SK-N-SH (cell line): ENCODE results near the gene CDKN1B. TPM values are rescaled to one million over a fixed set of nuclear protein-coding genes. Genes with fewer than 3 reads are reported as not detected.

Experiments
- CTCF ChIA-PET: fragments of 300-600, 350-600 bp; formaldehyde crosslinking; extraction: SDS; loops from one replicate; lab custom pipeline; 2021; lab: Yijun Ruan, JAX
- POLR2A ChIA-PET: fragments of 350-600 bp; sonication (Branson Sonifier 250); formaldehyde crosslinking; extraction: SDS; loops from one replicate; lab custom pipeline; 2020; ENCODE audit warnings: antibody characterized with exemption, inconsistent platforms; lab: Yijun Ruan, JAX
- DNase-seq: peaks from one replicate; pipeline ENCODE4 v3.0.0; 2012
- H2AFZ ChIP-seq: fragments of 200-600 bp; sonication (generic); 2 replicates; pipeline ENCODE4 v1.8.1; 2016; ENCODE audit warnings: antibody characterized with exemption, mild to moderate bottlenecking, low read depth
- H3F3A ChIP-seq: fragments of 200-600 bp; sonication (generic); replicated peaks from 2 replicates; pipeline ENCODE3; 2016; ENCODE audit warnings: antibody characterized with exemption, mild to moderate bottlenecking; ENCODE audit not compliant: insufficient read depth
- H3K27ac ChIP-seq, 2 experiments: fragments of 200-500 bp in 1 of 2; fragments of 200-600 bp in 1 of 2; sonication (Bioruptor generic) in 1 of 2; sonication (generic), shearing (Covaris generic) in 1 of 2; 2 replicates each; pipeline versions ENCODE4 v1.5.1 to v1.6.1; 2014 to 2016; ENCODE audit warnings: low read depth in 2 of 2, inconsistent platforms in 1 of 2, low read length in 1 of 2, mild to moderate bottlenecking in 1 of 2, mixed read lengths in 1 of 2
- H3K27me3 ChIP-seq: fragments of 200-600 bp; sonication (generic), shearing (Covaris generic); 2 replicates; pipeline ENCODE4 v1.6.1; 2016; ENCODE audit warnings: mixed run types; ENCODE audit not compliant: insufficient read depth
- H3K36me3 ChIP-seq, 2 experiments: fragments of 200-500 bp in 1 of 2; fragments of 200-600 bp in 1 of 2; sonication (Bioruptor generic) in 1 of 2; sonication (generic) in 1 of 2; replicated peaks in 1 of 2; 2 replicates each; pipeline versions ENCODE3 to v1.5.1; 2014 to 2016; ENCODE audit warnings: low read length in 1 of 2, mild to moderate bottlenecking in 1 of 2; ENCODE audit not compliant: insufficient read depth in 2 of 2, control insufficient read depth in 1 of 2
- H3K4me1 ChIP-seq, 2 experiments: fragments of 200-500 bp in 1 of 2; fragments of 200-600 bp in 1 of 2; sonication (Bioruptor generic) in 1 of 2; sonication (generic), shearing (Covaris generic) in 1 of 2; 2 replicates each; pipeline versions ENCODE4 v1.5.1 to v1.6.1; 2014 to 2016; ENCODE audit warnings: low read depth in 1 of 2, low read length in 1 of 2, mixed run types in 1 of 2; ENCODE audit not compliant: insufficient read depth in 2 of 2, control insufficient read depth in 1 of 2
- H3K4me2 ChIP-seq: fragments of 200-600 bp; sonication (generic), shearing (Covaris generic); 2 replicates; pipeline ENCODE4 v1.6.1; 2017; ENCODE audit warnings: mixed run types
- H3K4me3 ChIP-seq, 2 experiments: fragments of 200-500 bp in 1 of 2; fragments of 200-600 bp in 1 of 2; sonication (Bioruptor generic) in 1 of 2; sonication (generic), shearing (Covaris generic) in 1 of 2; 2 replicates each; pipeline versions ENCODE4 v1.5.1 to v1.8.1; 2014 to 2016; ENCODE audit warnings: low read depth in 2 of 2, inconsistent platforms in 1 of 2, low read length in 1 of 2, mild to moderate bottlenecking in 1 of 2, mixed read lengths in 1 of 2, moderate library complexity in 1 of 2
- H3K79me2 ChIP-seq: fragments of 200-600 bp; sonication (generic); 2 replicates; pipeline ENCODE4 v1.8.1; 2017; ENCODE audit warnings: mild to moderate bottlenecking; ENCODE audit not compliant: insufficient read depth
- H3K9ac ChIP-seq: fragments of 200-600 bp; sonication (generic); 2 replicates; pipeline ENCODE4 v1.6.1; 2017; ENCODE audit warnings: mixed run types
- H3K9me2 ChIP-seq: fragments of 200-600 bp; sonication (generic); 2 replicates; pipeline ENCODE4 v1.6.1; 2017; ENCODE audit warnings: mixed run types
- H3K9me3 ChIP-seq: fragments of 200-600 bp; sonication (generic); 2 replicates; pipeline ENCODE4 v1.6.1; 2017; ENCODE audit warnings: mixed run types, mild to moderate bottlenecking, moderate library complexity
- H4K20me1 ChIP-seq: fragments of 200-600 bp; sonication (generic); 2 replicates; pipeline ENCODE4 v1.6.1; 2017; ENCODE audit warnings: mild to moderate bottlenecking, mixed run types; ENCODE audit not compliant: insufficient read depth
- CHD2 ChIP-seq: fragments of 150-350 bp; IDR thresholded peaks from 2 replicates; pipeline ENCODE4 v1.6.1; 2018; ENCODE audit warnings: low read length; ENCODE audit not compliant: partially characterized antibody
- ELF1 ChIP-seq: IDR thresholded peaks from 2 replicates; pipeline ENCODE4 v1.4.0; 2012
- EZH2phosphoT487 ChIP-seq: fragments of 200-600 bp; sonication (generic); IDR thresholded peaks from 2 replicates; pipeline ENCODE4 v1.6.1; 2017; ENCODE audit warnings: low read depth, mixed run types, mild to moderate bottlenecking, antibody characterized with exemption, moderate library complexity, borderline replicate concordance
- FOXJ3 ChIP-seq: sonication (generic); formaldehyde crosslinking; IDR thresholded peaks from 2 replicates; pipeline ENCODE4 v1.5.1; 2020; ENCODE audit warnings: mild to moderate bottlenecking, missing genetic modification reagents
- FOXM1 ChIP-seq: IDR thresholded peaks from 2 replicates; pipeline ENCODE4 v1.4.0; 2012; ENCODE audit warnings: low read depth, mild to moderate bottlenecking
- GABPA ChIP-seq: IDR thresholded peaks from 2 replicates; pipeline ENCODE4 v1.4.0; 2012; ENCODE audit warnings: low read depth, mild to moderate bottlenecking
- GATA2 ChIP-seq: sonication (generic); formaldehyde crosslinking; IDR thresholded peaks from 2 replicates; pipeline ENCODE4 v1.5.0; 2020; ENCODE audit warnings: mild to moderate bottlenecking, missing genetic modification reagents
- MAX ChIP-seq: IDR thresholded peaks from 2 replicates; pipeline ENCODE4 v1.4.0; 2012; ENCODE audit warnings: low read depth
- NRF1 ChIP-seq: IDR thresholded peaks from 2 replicates; pipeline ENCODE4 v1.6.1; 2012; ENCODE audit warnings: low read depth, mild to moderate bottlenecking, low read length
- PBX3 ChIP-seq: IDR thresholded peaks from 2 replicates; pipeline ENCODE4; 2012
- RAD21 ChIP-seq: IDR thresholded peaks from 2 replicates; pipeline ENCODE4 v1.6.1; 2012; ENCODE audit warnings: mild to moderate bottlenecking, low read length
- RCOR1 ChIP-seq: fragments of 150-350 bp; IDR thresholded peaks from 2 replicates; pipeline ENCODE4 v1.6.1; 2017; ENCODE audit warnings: antibody characterized with exemption, low read length
- RXRA ChIP-seq: IDR thresholded peaks from 2 replicates; pipeline ENCODE4 v1.4.0; 2012; ENCODE audit warnings: low read depth, mild to moderate bottlenecking, borderline replicate concordance
- SMC3 ChIP-seq: IDR thresholded peaks from 2 replicates; pipeline ENCODE4 v1.6.1; 2012; ENCODE audit warnings: low read depth, low read length, improper control_type of control experiment
- TEAD4 ChIP-seq: IDR thresholded peaks from 2 replicates; pipeline ENCODE4 v1.4.0; 2012; ENCODE audit warnings: mild to moderate bottlenecking, borderline replicate concordance; ENCODE audit not compliant: insufficient read depth
- USF1 ChIP-seq: IDR thresholded peaks from 2 replicates; pipeline ENCODE4 v1.4.0; 2012; ENCODE audit warnings: low read depth, borderline replicate concordance
- YY1 ChIP-seq: IDR thresholded peaks from 2 replicates; pipeline ENCODE4 v1.4.0; 2012; ENCODE audit warnings: low read depth, mild to moderate bottlenecking
- WGBS: methylation state at CpG from one replicate; pipeline ENCODE4 v1.1.6; 2017; ENCODE audit warnings: low lambda C conversion rate; 5-methylcytosine and 5-hydroxymethylcytosine counted together
- polyA plus RNA-seq, 3 experiments: library from polyadenylated mRNA; depleted of rRNA; stranded (reverse); fragments of >200 nt; gene quantifications; 2 replicates each; pipeline ENCODE4 v1.2.3, GENCODE V29; 2012
- TF ChIP-seq, protein P1 (sequence below): fragments of 150-350 bp; IDR thresholded peaks from 2 replicates; pipeline ENCODE4 v1.6.1; 2017; ENCODE audit warnings: antibody characterized with exemption, low read length, low read depth, borderline replicate concordance
- TF ChIP-seq, protein P2 (sequence below): IDR thresholded peaks from 2 replicates; pipeline ENCODE4 v1.6.1; 2012; ENCODE audit warnings: mild to moderate bottlenecking, low read depth, low read length, moderate library complexity

CDKN1B gene
- polyA plus RNA-seq, 1 of the 3 experiments (the other 2 are of a cell fraction): 9.2 TPM

DNA sequence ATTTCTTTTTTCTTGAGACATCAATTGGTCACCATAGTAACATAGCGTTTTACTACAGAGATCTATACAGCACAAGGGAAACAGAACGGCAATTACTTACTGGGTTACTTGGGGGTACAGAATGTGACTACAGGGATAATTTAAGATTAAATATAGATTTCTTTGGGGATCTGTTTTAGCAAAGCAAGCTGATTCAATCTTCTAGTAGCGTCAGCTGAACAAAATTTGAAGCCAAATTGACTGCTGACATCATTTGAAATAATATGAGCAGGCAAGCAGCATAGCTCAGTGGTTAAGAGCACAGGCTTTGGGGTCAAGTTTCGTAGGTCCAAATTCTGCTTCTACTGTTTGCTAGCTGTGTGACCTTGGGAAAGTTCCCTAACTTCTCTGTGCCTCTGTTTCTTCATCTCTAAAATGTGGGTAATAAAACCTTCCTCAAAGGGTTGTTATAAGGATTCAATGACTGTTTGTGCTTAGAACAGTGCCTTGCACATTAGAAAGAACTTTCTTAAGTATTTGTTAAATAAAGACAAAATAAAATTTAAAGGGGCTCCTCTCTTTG lies 34.0 kb upstream of the CDKN1B start:
- peaks cover 0 to 14% of the 10 kb centered on the region in 2 experiments; a peak in 2 of 4 replicates for H3K4me1 ChIP-seq
- H3K36me3 ChIP-seq: no peaks in the 10 kb centered on the region
- no peaks in the 10 kb centered on the region for H3F3A ChIP-seq
- no peak overlapping the region for H3K9ac ChIP-seq
- no peaks in the 10 kb centered on the region for H3K27me3 ChIP-seq
- ChIA-PET CTCF (interaction anchor here (1.2 to 1.5 kb wide), 3 partner anchors 12 to 53 kb away, joined by 3 to 6 read pairs (median 3); no protein-coding TSS in a partner anchor), POLR2A (interaction anchor here (0.6 kb wide), 1 partner anchor 41 kb away, joined by 3 read pairs; no protein-coding TSS in a partner anchor)
- H2AFZ ChIP-seq: no peak overlapping the region
- peak overlapping the region in 1 of 2 experiments; percentile 89; a peak in 2 of 4 replicates for H3K27ac ChIP-seq
- TF ChIP-seq GABPA: no peak
- no peak for TF ChIP-seq FOXJ3 (CRISPR knock-in tag)
- no peak for TF ChIP-seq GATA2 (CRISPR knock-in tag)
- no peak for TF ChIP-seq NRF1
- no peak for TF ChIP-seq SMC3
- TF ChIP-seq, protein P1, sequence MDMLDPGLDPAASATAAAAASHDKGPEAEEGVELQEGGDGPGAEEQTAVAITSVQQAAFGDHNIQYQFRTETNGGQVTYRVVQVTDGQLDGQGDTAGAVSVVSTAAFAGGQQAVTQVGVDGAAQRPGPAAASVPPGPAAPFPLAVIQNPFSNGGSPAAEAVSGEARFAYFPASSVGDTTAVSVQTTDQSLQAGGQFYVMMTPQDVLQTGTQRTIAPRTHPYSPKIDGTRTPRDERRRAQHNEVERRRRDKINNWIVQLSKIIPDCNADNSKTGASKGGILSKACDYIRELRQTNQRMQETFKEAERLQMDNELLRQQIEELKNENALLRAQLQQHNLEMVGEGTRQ: no peak
- TF ChIP-seq EZH2phosphoT487: no peak
- no peak for TF ChIP-seq RXRA
- TF ChIP-seq USF1: no peak
- TF ChIP-seq RAD21: no peak
- TF ChIP-seq ELF1: no peak
- no peak for TF ChIP-seq CHD2
- TF ChIP-seq, protein P2, sequence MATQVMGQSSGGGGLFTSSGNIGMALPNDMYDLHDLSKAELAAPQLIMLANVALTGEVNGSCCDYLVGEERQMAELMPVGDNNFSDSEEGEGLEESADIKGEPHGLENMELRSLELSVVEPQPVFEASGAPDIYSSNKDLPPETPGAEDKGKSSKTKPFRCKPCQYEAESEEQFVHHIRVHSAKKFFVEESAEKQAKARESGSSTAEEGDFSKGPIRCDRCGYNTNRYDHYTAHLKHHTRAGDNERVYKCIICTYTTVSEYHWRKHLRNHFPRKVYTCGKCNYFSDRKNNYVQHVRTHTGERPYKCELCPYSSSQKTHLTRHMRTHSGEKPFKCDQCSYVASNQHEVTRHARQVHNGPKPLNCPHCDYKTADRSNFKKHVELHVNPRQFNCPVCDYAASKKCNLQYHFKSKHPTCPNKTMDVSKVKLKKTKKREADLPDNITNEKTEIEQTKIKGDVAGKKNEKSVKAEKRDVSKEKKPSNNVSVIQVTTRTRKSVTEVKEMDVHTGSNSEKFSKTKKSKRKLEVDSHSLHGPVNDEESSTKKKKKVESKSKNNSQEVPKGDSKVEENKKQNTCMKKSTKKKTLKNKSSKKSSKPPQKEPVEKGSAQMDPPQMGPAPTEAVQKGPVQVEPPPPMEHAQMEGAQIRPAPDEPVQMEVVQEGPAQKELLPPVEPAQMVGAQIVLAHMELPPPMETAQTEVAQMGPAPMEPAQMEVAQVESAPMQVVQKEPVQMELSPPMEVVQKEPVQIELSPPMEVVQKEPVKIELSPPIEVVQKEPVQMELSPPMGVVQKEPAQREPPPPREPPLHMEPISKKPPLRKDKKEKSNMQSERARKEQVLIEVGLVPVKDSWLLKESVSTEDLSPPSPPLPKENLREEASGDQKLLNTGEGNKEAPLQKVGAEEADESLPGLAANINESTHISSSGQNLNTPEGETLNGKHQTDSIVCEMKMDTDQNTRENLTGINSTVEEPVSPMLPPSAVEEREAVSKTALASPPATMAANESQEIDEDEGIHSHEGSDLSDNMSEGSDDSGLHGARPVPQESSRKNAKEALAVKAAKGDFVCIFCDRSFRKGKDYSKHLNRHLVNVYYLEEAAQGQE: no peak
- TF ChIP-seq RCOR1: no peak
- no peak for TF ChIP-seq MAX
- TF ChIP-seq FOXM1: no peak
- TF ChIP-seq TEAD4: no peak
- no peak for TF ChIP-seq PBX3
- TF ChIP-seq YY1: no peak
- H4K20me1 ChIP-seq: no peaks in the 10 kb centered on the region
- no peaks in the 10 kb centered on the region for H3K9me2 ChIP-seq
- H3K4me3 ChIP-seq: peak overlapping the region in 1 of 2 experiments; percentile 37; a peak in 2 of 4 replicates
- no peak overlapping the region for H3K4me2 ChIP-seq
- 49% methylated on average over 4 of the region's 4 CpGs for WGBS
- no peaks in the 10 kb centered on the region for H3K79me2 ChIP-seq
- no peak for DNase-seq
- H3K9me3 ChIP-seq: no peaks in the 10 kb centered on the region
